Astrocyte (in vitro differentiated cells and primary cell): ENCODE results near the gene CCDC32. TPM values are rescaled to one million over a fixed set of nuclear protein-coding genes. Genes with fewer than 3 reads are reported as not detected.

ENCODE experiments used
- DNase-seq: peaks from one replicate; pipeline ENCODE4 v3.0.0-alpha.2; 2010; ENCODE audit warnings: low read depth
- FAIRE-seq: peaks from 2 replicates; lab custom pipeline; 2011; peaks lifted over from hg19 to GRCh38; lab: Jason Lieb, UNC
- H2AFZ ChIP-seq: 2 replicates; pipeline ENCODE4 v1.6.0; 2012; ENCODE audit warnings: low read depth, low read length, inconsistent platforms
- H3K27ac ChIP-seq: 2 replicates; pipeline ENCODE4 v1.5.1; 2011; ENCODE audit warnings: low read depth, low read length, inconsistent platforms
- H3K27me3 ChIP-seq: 2 replicates; pipeline ENCODE4 v1.6.0; 2011; ENCODE audit warnings: low read length, inconsistent platforms; ENCODE audit not compliant: insufficient read depth
- H3K36me3 ChIP-seq: 2 replicates; pipeline ENCODE4 v1.5.1; 2011; ENCODE audit warnings: low read length, inconsistent platforms; ENCODE audit not compliant: insufficient read depth
- H3K4me1 ChIP-seq: 2 replicates; pipeline ENCODE4 v1.5.1; 2011; ENCODE audit warnings: low read length, inconsistent platforms; ENCODE audit not compliant: insufficient read depth
- H3K4me2 ChIP-seq: 2 replicates; pipeline ENCODE4 v1.6.0; 2012; ENCODE audit warnings: low read length, inconsistent platforms
- H3K4me3 ChIP-seq: 2 replicates; pipeline ENCODE4 v1.5.1; 2011; ENCODE audit warnings: low read depth, mild to moderate bottlenecking, low read length, inconsistent platforms; ENCODE audit not compliant: insufficient read depth
- H3K79me2 ChIP-seq: 2 replicates; pipeline ENCODE4 v1.6.0; 2012; ENCODE audit warnings: mild to moderate bottlenecking, low read length, inconsistent platforms; ENCODE audit not compliant: insufficient read depth
- H3K9ac ChIP-seq: 2 replicates; pipeline ENCODE4 v1.6.0; 2012; ENCODE audit warnings: mild to moderate bottlenecking, low read length, inconsistent platforms
- H3K9me3 ChIP-seq: 2 replicates; pipeline ENCODE4 v1.5.1; 2012; ENCODE audit warnings: low read depth, mild to moderate bottlenecking, low read length, inconsistent platforms; ENCODE audit not compliant: insufficient read depth
- H4K20me1 ChIP-seq: 2 replicates; pipeline ENCODE4 v1.6.0; 2012; ENCODE audit warnings: low read length, inconsistent platforms; ENCODE audit not compliant: insufficient read depth
- H3K27ac Mint-ChIP-seq: one replicate; pipeline ENCODE4 v1.8.0; 2021; ENCODE audit warnings: mild to moderate bottlenecking, mixed read lengths; ENCODE audit not compliant: unreplicated experiment
- H3K27me3 Mint-ChIP-seq: one replicate; pipeline ENCODE4 v1.8.0; 2021; ENCODE audit warnings: low read depth, mixed read lengths; ENCODE audit not compliant: unreplicated experiment
- H3K36me3 Mint-ChIP-seq: one replicate; pipeline ENCODE4 v1.8.0; 2021; ENCODE audit warnings: low read depth, mixed read lengths; ENCODE audit not compliant: unreplicated experiment
- H3K4me1 Mint-ChIP-seq: one replicate; pipeline ENCODE4 v1.8.0; 2021; ENCODE audit warnings: low read depth, mixed read lengths; ENCODE audit not compliant: unreplicated experiment
- H3K4me3 Mint-ChIP-seq: one replicate; pipeline ENCODE4 v1.8.0; 2021; ENCODE audit warnings: mild to moderate bottlenecking, moderate library complexity, mixed read lengths; ENCODE audit not compliant: unreplicated experiment
- H3K9me3 Mint-ChIP-seq: one replicate; pipeline ENCODE4 v1.8.0; 2021; ENCODE audit warnings: mild to moderate bottlenecking, mixed read lengths; ENCODE audit not compliant: unreplicated experiment
- CTCF ChIP-seq: IDR thresholded peaks from 2 replicates; pipeline ENCODE4 v1.5.1; 2011; ENCODE audit warnings: low read depth, mild to moderate bottlenecking, inconsistent platforms, low read length, moderate library complexity; ENCODE audit not compliant: insufficient read depth
- EZH2 ChIP-seq: IDR thresholded peaks from 2 replicates; pipeline ENCODE4 v1.6.1; 2012; ENCODE audit warnings: mild to moderate bottlenecking, low read length, inconsistent platforms; ENCODE audit not compliant: insufficient read depth
- total RNA-seq: library from RNA; stranded (reverse); gene quantifications from 2 replicates; pipeline ENCODE4 v1.2.1, GENCODE V29; 2021

The CCDC32 gene
- total RNA-seq, 1 donor from 2014 or later, result 31.4 TPM

GRCh38 chr15:40591389-40591788 lies 26.5 kb upstream of the CCDC32 start:
- Mint-ChIP-seq H3K9me3 (no peaks in the 10 kb centered on the region), H3K4me3 (no peak overlapping the region), H3K27ac (no peak overlapping the region), H3K27me3 (peaks cover 2% of the 10 kb centered on the region), H3K36me3 (no peaks in the 10 kb centered on the region), H3K4me1 (peaks cover 5% of the 10 kb centered on the region)
- no peak for DNase-seq
- TF ChIP-seq EZH2 (no peak), CTCF (no peak)
- H2AFZ ChIP-seq, result no peak overlapping the region
- H3K4me3 ChIP-seq, result no peak overlapping the region
- H3K4me2 ChIP-seq, result no peak overlapping the region
- peaks cover 19% of the 10 kb centered on the region for H3K79me2 ChIP-seq
- no peaks in the 10 kb centered on the region for H4K20me1 ChIP-seq
- no peaks in the 10 kb centered on the region for H3K4me1 ChIP-seq
- H3K9me3 ChIP-seq, result no peaks in the 10 kb centered on the region
- no peak for FAIRE-seq
- H3K36me3 ChIP-seq, result no peaks in the 10 kb centered on the region
- no peak overlapping the region for H3K27ac ChIP-seq
- peaks cover 2% of the 10 kb centered on the region for H3K27me3 ChIP-seq
- no peak overlapping the region for H3K9ac ChIP-seq

- H4K20me1 ChIP-seq, result no peaks in the 10 kb centered on the region
- DNase-seq (no peak), FAIRE-seq (no peak)
- H3K79me2 ChIP-seq, result peaks cover 12% of the 10 kb centered on the region
- no peaks in the 10 kb centered on the region for H3K4me1 ChIP-seq
- peaks cover 2% of the 10 kb centered on the region for H3K27me3 Mint-ChIP-seq
- no peak overlapping the region for H3K9ac ChIP-seq
- no peak for TF ChIP-seq CTCF
- TF ChIP-seq EZH2, result no peak
- no peaks in the 10 kb centered on the region for H3K9me3 Mint-ChIP-seq
- no peak overlapping the region for H2AFZ ChIP-seq
- no peak overlapping the region for H3K4me3 Mint-ChIP-seq
- no peaks in the 10 kb centered on the region for H3K9me3 ChIP-seq
- no peak overlapping the region for H3K4me2 ChIP-seq
- no peak overlapping the region for H3K4me3 ChIP-seq
- H3K4me1 Mint-ChIP-seq, result peaks cover 5% of the 10 kb centered on the region
- no peaks in the 10 kb centered on the region for H3K36me3 Mint-ChIP-seq
- no peaks in the 10 kb centered on the region for H3K36me3 ChIP-seq
- H3K27ac ChIP-seq, result no peak overlapping the region
- no peak overlapping the region for H3K27ac Mint-ChIP-seq
- H3K27me3 ChIP-seq, result peaks cover 2% of the 10 kb centered on the region
These were observed 25.8 kb upstream of the CCDC32 start for GRCh38 chr15:40590667-40591050.

- peaks cover 5% of the 10 kb centered on the region for H3K27me3 ChIP-seq
- Mint-ChIP-seq H3K27ac (no peak overlapping the region), H3K4me1 (no peaks in the 10 kb centered on the region), H3K27me3 (peaks cover 2% of the 10 kb centered on the region), H3K9me3 (peaks cover 5% of the 10 kb centered on the region), H3K36me3 (no peaks in the 10 kb centered on the region), H3K4me3 (no peak overlapping the region)
- no peak overlapping the region for H3K4me2 ChIP-seq
- no peaks in the 10 kb centered on the region for H4K20me1 ChIP-seq
- H3K79me2 ChIP-seq, result no peaks in the 10 kb centered on the region
- FAIRE-seq, result no peak
- H3K9me3 ChIP-seq, result no peaks in the 10 kb centered on the region
- DNase-seq, result no peak
- H3K4me1 ChIP-seq, result no peaks in the 10 kb centered on the region
- H3K9ac ChIP-seq, result no peak overlapping the region
- H2AFZ ChIP-seq, result no peak overlapping the region
- TF ChIP-seq CTCF, result no peak
- TF ChIP-seq EZH2, result no peak
- no peaks in the 10 kb centered on the region for H3K36me3 ChIP-seq
- no peak overlapping the region for H3K4me3 ChIP-seq
- no peak overlapping the region for H3K27ac ChIP-seq
These were observed 19.3 kb upstream of the CCDC32 start for GRCh38 chr15:40584191-40584590.
